Neural cell (in vitro differentiated cells): ENCODE data around the gene KIRREL2. TPM values are rescaled to one million over a fixed set of nuclear protein-coding genes. Genes with fewer than 3 reads are reported as not detected.

Source experiments
- H2AFZ ChIP-seq: fragments of 200-600, 300-800 bp; sonication (generic), shearing (Covaris generic); 2 replicates; pipeline ENCODE4 v1.6.0; 2014; ENCODE audit warnings: low read depth, mild to moderate bottlenecking, antibody characterized with exemption, low read length, moderate library complexity
- H3F3A ChIP-seq: fragments of 200-600 bp; shearing (Covaris generic); 2 replicates; pipeline ENCODE4 v1.6.1; 2016; ENCODE audit warnings: mild to moderate bottlenecking, moderate library complexity, mixed read lengths, antibody characterized with exemption, low read length; ENCODE audit not compliant: insufficient read depth, poor library complexity, severe bottlenecking
- H3K27ac ChIP-seq: fragments of 200-600, 300-800 bp; sonication (generic), shearing (Covaris generic); 2 replicates; pipeline ENCODE4 v1.5.1; 2014; ENCODE audit warnings: mild to moderate bottlenecking, low read length, moderate library complexity
- H3K27me3 ChIP-seq: fragments of 300-800, 200-600 bp; sonication (generic), shearing (Covaris generic); 2 replicates; pipeline ENCODE4 v1.6.0; 2014; ENCODE audit warnings: mild to moderate bottlenecking, low read depth, low read length, moderate library complexity; ENCODE audit not compliant: insufficient read depth
- H3K36me3 ChIP-seq: fragments of 300-800, 200-600 bp; sonication (generic), shearing (Covaris generic); 2 replicates; pipeline ENCODE4 v1.5.1; 2014; ENCODE audit warnings: mild to moderate bottlenecking, antibody characterized with exemption, low read length, moderate library complexity; ENCODE audit not compliant: insufficient read depth
- H3K4me2 ChIP-seq: fragments of 300-800, 200-600 bp; sonication (generic), shearing (Covaris generic); 2 replicates; pipeline ENCODE4 v1.6.0; 2014; ENCODE audit warnings: mild to moderate bottlenecking, low read length
- H3K4me3 ChIP-seq: fragments of 300-800, 200-600 bp; sonication (generic), shearing (Covaris generic); 2 replicates; pipeline ENCODE4 v1.5.1; 2014; ENCODE audit warnings: mild to moderate bottlenecking, low read length, moderate library complexity
- H3K79me2 ChIP-seq: fragments of 200-600 bp; shearing (Covaris generic); replicated peaks from 2 replicates; pipeline ENCODE4 v1.6.0; 2014; ENCODE audit warnings: mild to moderate bottlenecking, low read length, moderate library complexity; ENCODE audit not compliant: insufficient read depth
- H3K9ac ChIP-seq: fragments of 300-800, 200-600 bp; sonication (generic), shearing (Covaris generic); 2 replicates; pipeline ENCODE4 v1.6.1; 2016; ENCODE audit warnings: mild to moderate bottlenecking, low read length, mixed read lengths
- H3K9me2 ChIP-seq: fragments of 200-600 bp; shearing (Covaris generic); 2 replicates; pipeline ENCODE4 v1.6.1; 2016; ENCODE audit warnings: mild to moderate bottlenecking, low read length, mixed read lengths; ENCODE audit not compliant: insufficient read depth
- H3K9me3 ChIP-seq: fragments of 200-600, 300-800 bp; sonication (generic), shearing (Covaris generic); 2 replicates; pipeline ENCODE4 v1.6.1; 2016; ENCODE audit warnings: mild to moderate bottlenecking, mixed run types, low read length, moderate library complexity, mixed read lengths
- H4K20me1 ChIP-seq: fragments of 200-600 bp; shearing (Covaris generic); 2 replicates; pipeline ENCODE4 v1.6.1; 2016; ENCODE audit warnings: mild to moderate bottlenecking, mixed run types; ENCODE audit not compliant: insufficient read depth
- EP300 ChIP-seq: fragments of 450-650 bp; conservative IDR thresholded peaks from 2 replicates; pipeline ENCODE4 v1.6.1; 2014; ENCODE audit warnings: antibody characterized with exemption, mild to moderate bottlenecking, moderate library complexity; ENCODE audit not compliant: poor library complexity, severe bottlenecking
- EZH2 ChIP-seq: fragments of 200-600, 300-800 bp; shearing (Covaris generic), sonication (generic); IDR thresholded peaks from 2 replicates; pipeline ENCODE4 v1.6.1; 2014; ENCODE audit warnings: antibody characterized with exemption, low read length, borderline replicate concordance, mild to moderate bottlenecking; ENCODE audit not compliant: insufficient read depth, poor library complexity, severe bottlenecking
- MXI1 ChIP-seq: fragments of 450-650 bp; conservative IDR thresholded peaks from 2 replicates; pipeline ENCODE4 v1.6.1; 2014; ENCODE audit warnings: antibody characterized with exemption, mild to moderate bottlenecking; ENCODE audit not compliant: poor library complexity, severe bottlenecking
- POLR2AphosphoS5 ChIP-seq: IDR thresholded peaks from 2 replicates; pipeline ENCODE4 v1.6.1; 2012
- RAD21 ChIP-seq: fragments of 450-650 bp; conservative IDR thresholded peaks from 2 replicates; pipeline ENCODE4 v1.6.1; 2014; ENCODE audit warnings: antibody characterized with exemption, mild to moderate bottlenecking, moderate library complexity
- SMC3 ChIP-seq: fragments of 450-650 bp; conservative IDR thresholded peaks from 2 replicates; pipeline ENCODE4 v1.6.1; 2014; ENCODE audit warnings: antibody characterized with exemption, mild to moderate bottlenecking, moderate library complexity; ENCODE audit not compliant: poor library complexity
- TAF1 ChIP-seq: IDR thresholded peaks from 2 replicates; pipeline ENCODE4 v1.6.1; 2012; ENCODE audit warnings: low read depth
- polyA plus RNA-seq: library from polyadenylated mRNA; depleted of rRNA; stranded (reverse); fragments of >200 nt; gene quantifications from 2 replicates; pipeline ENCODE4 v1.2.3, GENCODE V29; 2014
- TF ChIP-seq, protein P1 (sequence below): IDR thresholded peaks from 2 replicates; pipeline ENCODE4 v1.6.1; 2012; ENCODE audit warnings: borderline replicate concordance

KIRREL2 gene
- polyA plus RNA-seq, 1 donor from 2014 or later: 0.79 TPM

DNA sequence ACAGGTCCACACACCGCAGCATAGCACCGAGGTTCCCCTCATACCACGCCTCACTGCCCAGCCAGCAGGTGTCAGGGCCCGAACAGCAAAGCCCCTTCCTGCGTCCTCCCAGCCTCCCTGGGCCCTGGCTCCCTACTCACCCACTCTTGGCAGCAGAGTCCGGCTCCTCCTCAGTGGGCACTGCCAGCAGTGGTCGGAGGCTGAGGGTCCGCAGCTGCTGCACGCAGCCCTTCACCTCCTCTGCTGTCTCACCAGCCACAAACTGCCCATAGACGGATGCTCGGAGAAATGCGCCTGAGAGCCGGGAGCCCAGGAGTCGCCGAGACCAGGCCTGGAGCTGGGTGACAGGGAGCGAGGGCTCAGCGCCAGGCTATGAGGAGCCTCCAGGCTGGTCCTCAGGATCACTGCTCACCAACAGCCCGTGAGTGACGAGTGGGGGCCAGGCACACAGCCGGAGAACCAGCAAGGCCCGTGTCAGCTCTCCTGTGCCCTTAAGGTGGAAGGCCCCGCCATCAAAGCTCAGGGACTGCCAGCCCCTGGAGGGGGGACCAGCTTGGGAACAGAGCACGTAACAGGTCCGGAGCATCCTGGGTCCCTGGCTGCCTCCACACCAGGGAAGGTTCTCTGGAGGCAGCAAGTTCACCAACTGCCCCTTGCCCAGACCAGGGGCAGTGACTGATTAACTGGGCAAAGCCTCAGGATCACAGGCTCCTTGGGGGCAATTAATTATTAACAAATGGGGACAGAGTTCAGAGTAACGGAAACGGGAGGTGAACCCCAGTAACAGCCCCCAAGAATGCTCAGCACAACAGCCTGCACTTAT, 44.3 kb upstream of the KIRREL2 start, which contains the start of gene PRODH2:
Gene PRODH2, minus strand, starts transcription at position 626 of the 823 bp plus-strand sequence. Its CDS starts 40 bp downstream, at position 586.
- Histone ChIP-seq H2AFZ (no peak within 1 kb of the TSS), H3K9me2 (no peaks in the 10 kb centered on the region), H3F3A (no peaks in the 10 kb centered on the region), H4K20me1 (no peaks in the 10 kb centered on the region), H3K36me3 (no peaks in the 10 kb centered on the region), H3K27ac (no peak within 1 kb of the TSS), H3K9ac (no peak within 1 kb of the TSS), H3K79me2 (no peaks in the 10 kb centered on the region), H3K9me3 (no peaks in the 10 kb centered on the region), H3K4me3 (no peak within 1 kb of the TSS), H3K4me2 (no peak within 1 kb of the TSS), H3K27me3 (no peaks in the 10 kb centered on the region)
- TF ChIP-seq SMC3 (no peak), TAF1 (no peak), EP300 (no peak)
- TF ChIP-seq, protein P1, sequence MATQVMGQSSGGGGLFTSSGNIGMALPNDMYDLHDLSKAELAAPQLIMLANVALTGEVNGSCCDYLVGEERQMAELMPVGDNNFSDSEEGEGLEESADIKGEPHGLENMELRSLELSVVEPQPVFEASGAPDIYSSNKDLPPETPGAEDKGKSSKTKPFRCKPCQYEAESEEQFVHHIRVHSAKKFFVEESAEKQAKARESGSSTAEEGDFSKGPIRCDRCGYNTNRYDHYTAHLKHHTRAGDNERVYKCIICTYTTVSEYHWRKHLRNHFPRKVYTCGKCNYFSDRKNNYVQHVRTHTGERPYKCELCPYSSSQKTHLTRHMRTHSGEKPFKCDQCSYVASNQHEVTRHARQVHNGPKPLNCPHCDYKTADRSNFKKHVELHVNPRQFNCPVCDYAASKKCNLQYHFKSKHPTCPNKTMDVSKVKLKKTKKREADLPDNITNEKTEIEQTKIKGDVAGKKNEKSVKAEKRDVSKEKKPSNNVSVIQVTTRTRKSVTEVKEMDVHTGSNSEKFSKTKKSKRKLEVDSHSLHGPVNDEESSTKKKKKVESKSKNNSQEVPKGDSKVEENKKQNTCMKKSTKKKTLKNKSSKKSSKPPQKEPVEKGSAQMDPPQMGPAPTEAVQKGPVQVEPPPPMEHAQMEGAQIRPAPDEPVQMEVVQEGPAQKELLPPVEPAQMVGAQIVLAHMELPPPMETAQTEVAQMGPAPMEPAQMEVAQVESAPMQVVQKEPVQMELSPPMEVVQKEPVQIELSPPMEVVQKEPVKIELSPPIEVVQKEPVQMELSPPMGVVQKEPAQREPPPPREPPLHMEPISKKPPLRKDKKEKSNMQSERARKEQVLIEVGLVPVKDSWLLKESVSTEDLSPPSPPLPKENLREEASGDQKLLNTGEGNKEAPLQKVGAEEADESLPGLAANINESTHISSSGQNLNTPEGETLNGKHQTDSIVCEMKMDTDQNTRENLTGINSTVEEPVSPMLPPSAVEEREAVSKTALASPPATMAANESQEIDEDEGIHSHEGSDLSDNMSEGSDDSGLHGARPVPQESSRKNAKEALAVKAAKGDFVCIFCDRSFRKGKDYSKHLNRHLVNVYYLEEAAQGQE: no peak

DNA sequence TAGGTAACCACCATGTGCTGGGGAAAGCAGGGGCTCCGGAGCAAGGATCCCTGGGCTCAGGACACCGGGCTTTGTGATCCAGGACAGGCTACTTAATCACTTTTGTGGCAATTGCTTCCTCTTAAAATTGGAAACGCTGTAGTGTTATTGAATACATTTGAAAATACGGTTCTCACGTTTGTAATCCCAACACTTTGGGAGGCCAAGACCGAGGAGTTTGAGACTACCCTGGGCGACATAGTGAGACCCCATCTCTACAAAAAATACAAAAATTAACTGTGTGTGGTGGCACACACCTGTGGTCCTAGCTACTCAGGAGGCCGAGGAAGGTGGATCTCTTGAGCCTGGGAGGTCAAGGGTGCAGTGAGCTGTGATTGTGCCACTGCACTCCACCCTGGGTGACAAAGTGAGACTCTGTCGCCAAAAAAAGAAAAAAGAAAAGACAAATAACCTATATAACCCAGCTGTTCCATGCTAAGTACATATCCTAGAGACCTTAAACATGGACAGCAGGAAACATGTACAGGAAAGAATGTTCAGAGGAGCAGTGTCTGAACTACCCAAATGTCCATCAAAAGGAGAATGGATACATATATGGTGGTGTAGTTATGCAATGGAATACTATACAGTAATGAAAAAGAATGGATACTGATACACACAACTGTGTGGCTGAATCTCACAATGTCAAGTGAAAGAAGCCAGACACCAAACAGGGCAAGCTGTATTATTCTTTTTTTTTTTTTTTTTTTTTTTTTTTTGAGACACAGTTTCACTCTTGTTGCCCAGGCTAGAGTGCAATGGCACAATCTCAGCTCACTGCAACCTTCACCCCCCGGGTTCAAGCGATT, 43.4 kb upstream of the KIRREL2 start:
- Histone ChIP-seq H3K27ac (no peak overlapping the region), H3K4me3 (no peak overlapping the region), H3K79me2 (no peaks in the 10 kb centered on the region), H2AFZ (no peak overlapping the region), H3K9me2 (no peaks in the 10 kb centered on the region), H3K9ac (no peak overlapping the region), H4K20me1 (no peaks in the 10 kb centered on the region), H3K36me3 (no peaks in the 10 kb centered on the region), H3K4me2 (no peak overlapping the region), H3K9me3 (no peaks in the 10 kb centered on the region), H3F3A (no peaks in the 10 kb centered on the region), H3K27me3 (no peaks in the 10 kb centered on the region)
- TF ChIP-seq SMC3: no peak
- no peak for TF ChIP-seq RAD21
- TF ChIP-seq EZH2: no peak
- TF ChIP-seq EP300: no peak
- no peak for TF ChIP-seq MXI1
- no peak for TF ChIP-seq POLR2AphosphoS5
- TF ChIP-seq TAF1: no peak
- TF ChIP-seq, protein P1: no peak
